HEK293T (cell line): ENCODE measurements around the gene DCAF8L1.

Source experiments
- BHLHE40 ChIP-seq: fragments of 450-650 bp; IDR thresholded peaks from 2 replicates; pipeline ENCODE4 v1.6.1; 2016; ENCODE audit warnings: mild to moderate bottlenecking, moderate library complexity, borderline replicate concordance
- FOXK2 ChIP-seq: fragments of 450-650 bp; IDR thresholded peaks from 2 replicates; pipeline ENCODE4 v1.6.1; 2016; ENCODE audit warnings: mild to moderate bottlenecking
- FOXM1 ChIP-seq: fragments of 450-650 bp; IDR thresholded peaks from 2 replicates; pipeline ENCODE4 v1.6.1; 2017; ENCODE audit warnings: mild to moderate bottlenecking, borderline replicate concordance
- NFRKB ChIP-seq: fragments of 450-650 bp; IDR thresholded peaks from 2 replicates; pipeline ENCODE4 v1.6.1; 2016; ENCODE audit warnings: mild to moderate bottlenecking, moderate library complexity
- SP1 ChIP-seq: fragments of 450-650 bp; IDR thresholded peaks from 2 replicates; pipeline ENCODE4 v1.6.1; 2017
- TARDBP ChIP-seq: fragments of 450-650 bp; IDR thresholded peaks from 2 replicates; pipeline ENCODE4 v1.6.1; 2016
- ZNF384 ChIP-seq: fragments of 450-650 bp; IDR thresholded peaks from 2 replicates; pipeline ENCODE4 v1.6.1; 2016
- TF ChIP-seq, protein P1 (sequence below): fragments of 450-650 bp; IDR thresholded peaks from 2 replicates; pipeline ENCODE4 v1.6.1; 2016

DNA sequence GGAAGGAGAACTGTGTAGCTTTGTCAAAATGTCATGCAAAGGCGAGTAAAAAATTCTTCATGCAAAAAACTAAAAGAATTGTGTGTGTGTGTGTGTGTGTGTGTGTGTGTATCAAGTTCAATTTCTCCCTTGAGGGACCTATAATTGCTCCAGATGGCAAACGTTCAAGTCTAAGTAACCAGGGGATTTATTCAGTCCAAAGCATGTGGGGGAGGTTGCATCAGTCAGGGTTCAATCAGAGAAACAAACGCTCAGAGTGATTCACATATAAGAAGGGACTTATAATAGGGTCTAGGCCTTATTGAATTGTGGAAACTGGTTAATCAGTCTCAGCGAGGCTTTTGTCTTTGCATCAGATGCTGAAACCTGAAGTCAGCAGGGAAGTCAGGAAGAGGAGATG lies 5.0 kb downstream of the DCAF8L1 start:
- TF ChIP-seq SP1, result no peak
- TF ChIP-seq FOXM1, result no peak
- no peak for TF ChIP-seq BHLHE40
- no peak for TF ChIP-seq TARDBP
- no peak for TF ChIP-seq FOXK2
- no peak for TF ChIP-seq ZNF384
- no peak for TF ChIP-seq NFRKB
- TF ChIP-seq, protein P1, sequence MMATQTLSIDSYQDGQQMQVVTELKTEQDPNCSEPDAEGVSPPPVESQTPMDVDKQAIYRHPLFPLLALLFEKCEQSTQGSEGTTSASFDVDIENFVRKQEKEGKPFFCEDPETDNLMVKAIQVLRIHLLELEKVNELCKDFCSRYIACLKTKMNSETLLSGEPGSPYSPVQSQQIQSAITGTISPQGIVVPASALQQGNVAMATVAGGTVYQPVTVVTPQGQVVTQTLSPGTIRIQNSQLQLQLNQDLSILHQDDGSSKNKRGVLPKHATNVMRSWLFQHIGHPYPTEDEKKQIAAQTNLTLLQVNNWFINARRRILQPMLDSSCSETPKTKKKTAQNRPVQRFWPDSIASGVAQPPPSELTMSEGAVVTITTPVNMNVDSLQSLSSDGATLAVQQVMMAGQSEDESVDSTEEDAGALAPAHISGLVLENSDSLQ, result no peak
